K562 (cell line): ENCODE data around the gene CEP44. TPM values are rescaled to one million over a fixed set of nuclear protein-coding genes. Genes with fewer than 3 reads are reported as not detected.

Experiments used
- ATAC-seq: fragments of 200-7000 bp; cut with Tn5 transposase; 3 replicates; pipeline ENCODE4 v1.9.1; 2020; ENCODE audit warnings: moderate library complexity
- BruUV-seq: library from RNA; stranded (reverse); fragments of 400-500 nt; replicated peaks from 2 replicates; lab custom pipeline; 2021; lab: Mats Ljungman, UMichigan
- CTCF ChIA-PET: fragments of 300-600 bp; formaldehyde crosslinking; extraction: SDS; loops from one replicate; lab custom pipeline; 2021; ENCODE audit warnings: low intra/inter-chr PET ratio; lab: Yijun Ruan, JAX
- POLR2A ChIA-PET: fragments of 300-600, 350-650 bp; sonication (Branson Sonifier 250); formaldehyde crosslinking; extraction: SDS; loops from one replicate; lab custom pipeline; 2021; ENCODE audit warnings: antibody characterized with exemption, inconsistent platforms; lab: Yijun Ruan, JAX
- DNase-seq, 4 experiments: peaks; one replicate each; pipeline versions ENCODE4 v3.0.0 to v3.0.0-alpha.2; 2011 to 2018; ENCODE audit warnings: low spot score in 3 of 4, mixed read lengths in 3 of 4; ENCODE audit errors: extremely low read depth in 1 of 4
- FAIRE-seq: peaks from 2 replicates; lab custom pipeline; 2011; peaks lifted over from hg19 to GRCh38; lab: Jason Lieb, UNC
- H2AFZ ChIP-seq: 2 replicates; pipeline ENCODE4 v1.6.0; 2011; ENCODE audit warnings: low read depth, low read length, control low read depth, inconsistent platforms
- H3K27ac ChIP-seq: fragments of 200-600 bp; 3 replicates; pipeline ENCODE4 v1.8.0; 2011; ENCODE audit warnings: low read depth, mild to moderate bottlenecking, control low read depth, inconsistent platforms, low read length, moderate library complexity, mixed read lengths; ENCODE audit errors: extremely low read depth
- H3K27me3 ChIP-seq, 2 experiments: fragments of 300-600 bp in 1 of 2; 2 replicates in 1 of 2; 3 replicates in 1 of 2; pipeline versions ENCODE4 v1.6.0 to v1.8.0; 2011; ENCODE audit warnings: inconsistent platforms in 2 of 2, low read length in 2 of 2, mild to moderate bottlenecking in 1 of 2, mixed read lengths in 1 of 2, moderate library complexity in 1 of 2; ENCODE audit not compliant: control insufficient read depth in 2 of 2, insufficient read depth in 2 of 2
- H3K36me3 ChIP-seq: fragments of 300-600 bp; 3 replicates; pipeline ENCODE4 v1.8.0; 2011; ENCODE audit warnings: mild to moderate bottlenecking, low read length, inconsistent platforms; ENCODE audit not compliant: control insufficient read depth, insufficient read depth
- H3K4me1 ChIP-seq, 2 experiments: fragments of 200-600 bp in 1 of 2; replicated peaks in 1 of 2; 2 replicates in 1 of 2; 3 replicates in 1 of 2; pipeline versions ENCODE4 v1.5.1 to v1.8.0; 2011; ENCODE audit warnings: inconsistent platforms in 2 of 2, low read length in 2 of 2, mild to moderate bottlenecking in 1 of 2, mixed read lengths in 1 of 2, moderate library complexity in 1 of 2; ENCODE audit not compliant: control insufficient read depth in 2 of 2, insufficient read depth in 2 of 2
- H3K4me2 ChIP-seq: 2 replicates; pipeline ENCODE4 v1.6.1; 2011; ENCODE audit warnings: low read length, control low read depth, inconsistent platforms, mixed read lengths; ENCODE audit not compliant: insufficient read depth
- H3K4me3 ChIP-seq: fragments of 200-600 bp; sonication (generic), shearing (Covaris generic); 2 replicates; pipeline ENCODE4 v1.5.1; 2016; ENCODE audit warnings: control low read depth, inconsistent platforms
- H3K79me2 ChIP-seq: fragments of 200-600 bp; 3 replicates; pipeline ENCODE4 v1.8.0; 2011; ENCODE audit warnings: low read length, inconsistent platforms; ENCODE audit not compliant: control insufficient read depth, insufficient read depth
- H3K9ac ChIP-seq, 2 experiments: 2 replicates each; pipeline versions ENCODE4 v1.6.0 to v1.6.1; 2011; ENCODE audit warnings: low read depth in 2 of 2, low read length in 2 of 2, control low read depth in 1 of 2, inconsistent platforms in 1 of 2, mild to moderate bottlenecking in 1 of 2, mixed read lengths in 1 of 2; ENCODE audit not compliant: insufficient read depth in 1 of 2
- H3K9me1 ChIP-seq: one replicate; pipeline ENCODE4 v1.6.0; 2011; ENCODE audit warnings: inconsistent platforms, mild to moderate bottlenecking, low read length, moderate library complexity; ENCODE audit not compliant: control insufficient read depth, insufficient read depth
- H3K9me3 ChIP-seq: replicated peaks from 2 replicates; pipeline ENCODE4 v1.5.1; 2011; ENCODE audit warnings: low read depth, low read length, inconsistent platforms; ENCODE audit not compliant: control insufficient read depth, insufficient read depth
- H4K20me1 ChIP-seq: replicated peaks from 2 replicates; pipeline ENCODE4 v1.6.1; 2011; ENCODE audit warnings: low read length, inconsistent platforms, mixed read lengths; ENCODE audit not compliant: control insufficient read depth, insufficient read depth
- MEIS2 ChIP-seq: fragments of 450-650 bp; IDR thresholded peaks from 2 replicates; pipeline ENCODE4 v1.6.1; 2014; ENCODE audit warnings: mild to moderate bottlenecking; ENCODE audit not compliant: partially characterized antibody
- RFX1 ChIP-seq: fragments of 450-650 bp; IDR thresholded peaks from 2 replicates; pipeline ENCODE4 v1.6.1; 2016; ENCODE audit warnings: mild to moderate bottlenecking, moderate library complexity
- ZNF133 ChIP-seq: fragments of 250-450 bp; sonication (Bioruptor Pico); IDR thresholded peaks from 2 replicates; pipeline ENCODE4 v1.4.0; 2020; ENCODE audit warnings: mild to moderate bottlenecking
- ZNF354B ChIP-seq: fragments of 250-450 bp; sonication (Bioruptor Pico); IDR thresholded peaks from 2 replicates; pipeline ENCODE4 v1.4.0; 2020
- in situ Hi-C: fragments of 300-500 bp; cut with MboI; formaldehyde crosslinking; loops from 4 replicates; pipeline ENCODE4 v1.15.0; 2018; ENCODE audit warnings: inconsistent platforms, mixed read lengths
- intact Hi-C: fragments of 100-400 bp; cut with micrococcal nuclease; formaldehyde crosslinking; loops from 2 replicates; pipeline ENCODE4 v1.14.2; 2022
- polyA plus RNA-seq, 8 experiments: library from polyadenylated mRNA; depleted of rRNA in 4 of 8; stranded (reverse) in 5 of 8; unstranded in 3 of 8; fragments of >200 nt; fragmentation: Nextera tagmentation in 2 of 8; fragmentation: Illumina TruSeq in 1 of 8; extraction: Ambion mirVana in 2 of 8; extraction: Trizol in 1 of 8; gene quantifications; 2 replicates each; pipeline versions ENCODE4 v1.2.1 to v1.2.3, GENCODE V29; 2011 to 2014; ENCODE audit warnings: inconsistent platforms in 1 of 8, missing spikeins in 1 of 8
- total RNA-seq, 7 experiments: library from RNA; depleted of rRNA in 6 of 7; stranded (reverse); fragments of >200 nt in 6 of 7; fragmentation: Illumina TruSeq in 2 of 7; extraction: Trizol in 2 of 7; gene quantifications; 2 replicates each; pipeline versions ENCODE4 v1.2.1 to v1.2.3, GENCODE V29; 2011 to 2021; ENCODE audit warnings: low replicate concordance in 1 of 7
- TF ChIP-seq, protein P1 (sequence below): fragments of 200-800 bp; sonication (Bioruptor generic); IDR thresholded peaks from 2 replicates; pipeline ENCODE4 v1.6.1; 2016; ENCODE audit warnings: missing genetic modification characterization, missing compliant biosample characterization

CEP44 gene
- total and polyA plus RNA-seq, 9 of the 15 experiments (the other 6 are each of a cell fraction or from before 2014, with no cell fraction given) = 19.6 to 45.0 (median 24.4) TPM

GRCh38 chr4:174277433-174277832 is 6.3 kb upstream of the CEP44 start (continued):
- TF ChIP-seq MEIS2 = peak; percentile 39
- no peak for TF ChIP-seq ZNF354B (CRISPR knock-in tag)
- no peak for TF ChIP-seq ZNF133
- TF ChIP-seq, all 486 proteins: peak for 2

DNA sequence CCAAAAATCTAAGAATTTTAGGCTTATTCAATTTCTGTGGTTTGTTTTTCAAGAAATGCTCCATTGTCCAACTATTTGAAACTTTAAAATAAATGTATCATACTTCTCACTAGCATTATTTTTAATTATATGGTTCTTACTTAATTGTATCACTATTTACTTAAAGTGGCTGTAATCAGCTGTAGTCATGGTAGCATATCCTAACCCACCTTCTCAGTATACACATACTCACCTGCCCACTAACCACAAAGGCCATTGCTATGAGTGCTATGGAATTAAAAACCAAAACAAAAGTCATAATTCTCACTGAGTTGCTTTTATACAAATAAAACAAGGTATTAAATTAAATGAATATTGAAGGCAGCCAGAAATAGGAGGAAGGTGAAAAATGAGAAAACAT is 5.2 kb upstream of the CEP44 start:
- no peak for DNase-seq
- intact Hi-C loops (loop anchor here (5.0 kb wide), 1 partner anchor 46 kb away; no protein-coding TSS in a partner anchor), in situ Hi-C loops (no loop called here)
- no peaks in the 10 kb centered on the region; the same call in 2 of the 3 replicates for H3K36me3 ChIP-seq
- ChIA-PET CTCF (no interaction called here), POLR2A (interaction anchor here (0.6 kb wide), 2 partner anchors 9 to 15 kb away, joined by 3 to 4 read pairs; no protein-coding TSS in a partner anchor)
- ATAC-seq = no peak
- H3K27me3 ChIP-seq = no peaks in the 10 kb centered on the region
- H3K4me3 ChIP-seq = no peak overlapping the region
- TF ChIP-seq RFX1 = peak; percentile 23; the same call in 1 of the 2 replicates
- TF ChIP-seq, protein P1, sequence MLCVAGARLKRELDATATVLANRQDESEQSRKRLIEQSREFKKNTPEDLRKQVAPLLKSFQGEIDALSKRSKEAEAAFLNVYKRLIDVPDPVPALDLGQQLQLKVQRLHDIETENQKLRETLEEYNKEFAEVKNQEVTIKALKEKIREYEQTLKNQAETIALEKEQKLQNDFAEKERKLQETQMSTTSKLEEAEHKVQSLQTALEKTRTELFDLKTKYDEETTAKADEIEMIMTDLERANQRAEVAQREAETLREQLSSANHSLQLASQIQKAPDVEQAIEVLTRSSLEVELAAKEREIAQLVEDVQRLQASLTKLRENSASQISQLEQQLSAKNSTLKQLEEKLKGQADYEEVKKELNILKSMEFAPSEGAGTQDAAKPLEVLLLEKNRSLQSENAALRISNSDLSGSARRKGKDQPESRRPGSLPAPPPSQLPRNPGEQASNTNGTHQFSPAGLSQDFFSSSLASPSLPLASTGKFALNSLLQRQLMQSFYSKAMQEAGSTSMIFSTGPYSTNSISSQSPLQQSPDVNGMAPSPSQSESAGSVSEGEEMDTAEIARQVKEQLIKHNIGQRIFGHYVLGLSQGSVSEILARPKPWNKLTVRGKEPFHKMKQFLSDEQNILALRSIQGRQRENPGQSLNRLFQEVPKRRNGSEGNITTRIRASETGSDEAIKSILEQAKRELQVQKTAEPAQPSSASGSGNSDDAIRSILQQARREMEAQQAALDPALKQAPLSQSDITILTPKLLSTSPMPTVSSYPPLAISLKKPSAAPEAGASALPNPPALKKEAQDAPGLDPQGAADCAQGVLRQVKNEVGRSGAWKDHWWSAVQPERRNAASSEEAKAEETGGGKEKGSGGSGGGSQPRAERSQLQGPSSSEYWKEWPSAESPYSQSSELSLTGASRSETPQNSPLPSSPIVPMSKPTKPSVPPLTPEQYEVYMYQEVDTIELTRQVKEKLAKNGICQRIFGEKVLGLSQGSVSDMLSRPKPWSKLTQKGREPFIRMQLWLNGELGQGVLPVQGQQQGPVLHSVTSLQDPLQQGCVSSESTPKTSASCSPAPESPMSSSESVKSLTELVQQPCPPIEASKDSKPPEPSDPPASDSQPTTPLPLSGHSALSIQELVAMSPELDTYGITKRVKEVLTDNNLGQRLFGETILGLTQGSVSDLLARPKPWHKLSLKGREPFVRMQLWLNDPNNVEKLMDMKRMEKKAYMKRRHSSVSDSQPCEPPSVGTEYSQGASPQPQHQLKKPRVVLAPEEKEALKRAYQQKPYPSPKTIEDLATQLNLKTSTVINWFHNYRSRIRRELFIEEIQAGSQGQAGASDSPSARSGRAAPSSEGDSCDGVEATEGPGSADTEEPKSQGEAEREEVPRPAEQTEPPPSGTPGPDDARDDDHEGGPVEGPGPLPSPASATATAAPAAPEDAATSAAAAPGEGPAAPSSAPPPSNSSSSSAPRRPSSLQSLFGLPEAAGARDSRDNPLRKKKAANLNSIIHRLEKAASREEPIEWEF (CRISPR knock-in tag) = no peak
- peaks cover 98% of the 10 kb centered on the region for H3K79me2 ChIP-seq
- no peak overlapping the region for H3K4me2 ChIP-seq
- FAIRE-seq = no peak
- no peak overlapping the region for H3K27ac ChIP-seq
- no peaks in the 10 kb centered on the region for H4K20me1 ChIP-seq
- BruUV-seq = no TSS peak
- H3K9me1 ChIP-seq = no peaks in the 10 kb centered on the region
- peaks cover 0 to 3% of the 10 kb centered on the region in 2 experiments; a peak in 3 of 5 replicates for H3K4me1 ChIP-seq
- no peak overlapping the region for H2AFZ ChIP-seq
- H3K9ac ChIP-seq = no peak overlapping the region
- H3K9me3 ChIP-seq = no peaks in the 10 kb centered on the region; the same call in 1 of the 2 replicates
